ENCODE data around the gene ADAP1. TPM values are rescaled to one million over a fixed set of nuclear protein-coding genes. Genes with fewer than 3 reads are reported as not detected.

ADAP1 gene
- polyA plus RNA-seq, 1 donor (not counting 4 experiments of a cell fraction or from before 2014, with no cell fraction given): 4.3 TPM

- FAIRE-seq (no peak), DNase-seq (ENCODE audit: low read depth, low spot score) (no peak)
- Histone ChIP-seq H3K9me3 (ENCODE audit: control insufficient read depth, low read depth, low read length) (no peaks in the 10 kb centered on the region), H3K4me1 (ENCODE audit: control insufficient read depth, extremely low read depth, insufficient read depth, low read length) (no peaks in the 10 kb centered on the region), H3K36me3 (ENCODE audit: control insufficient read depth in 2 of 2, extremely low read depth in 1 of 2, insufficient read depth in 2 of 2, low read length in 2 of 2) (no peaks in the 10 kb centered on the region), H3K79me2 (ENCODE audit: control insufficient read depth, insufficient read depth, low read length) (no peaks in the 10 kb centered on the region), H3K9ac (ENCODE audit: control insufficient read depth, extremely low read depth, insufficient read depth, low read length) (no peak overlapping the region), H3K4me3 (ENCODE audit: control insufficient read depth in 2 of 3, extremely low read depth in 1 of 3, insufficient read depth in 2 of 3, low read depth in 1 of 3, low read length in 3 of 3) (no peak overlapping the region), H3K9me1 (ENCODE audit: control insufficient read depth, extremely low read depth, insufficient read depth, low read length) (no peaks in the 10 kb centered on the region), H3K27ac (ENCODE audit: control insufficient read depth, insufficient read depth, low read length) (no peak overlapping the region), H4K20me1 (ENCODE audit: control insufficient read depth, extremely low read depth, insufficient read depth, low read length) (no peaks in the 10 kb centered on the region), H3K4me2 (ENCODE audit: control insufficient read depth, extremely low read depth, insufficient read depth, low read depth, low read length) (no peak overlapping the region), H2AFZ (ENCODE audit: control insufficient read depth, low read length) (no peak overlapping the region), H3K27me3 (ENCODE audit: control insufficient read depth, extremely low read depth, insufficient read depth, low read length) (no peaks in the 10 kb centered on the region)
- TF ChIP-seq EZH2 (IDR thresholded peaks at IDR 0.05; ENCODE audit: low read length): no peak
- TF ChIP-seq CTCF (optimal IDR thresholded peaks at IDR 0.05 in 1 of 3, IDR thresholded peaks at IDR 0.05 in 1 of 3, conservative IDR thresholded peaks at IDR 0.05 in 1 of 3; ENCODE audit: extremely low read depth in 1 of 3, insufficient read depth in 2 of 3, low read length in 3 of 3): no peak
- dilution Hi-C loops (cut with MboI; ENCODE audit: extremely low pct_ligation_motif_present, low sequenced_read_pairs): no loop called here
Observed at GRCh38 chr7:932651-932975, 21.9 kb downstream of the ADAP1 start.

- no peak overlapping the region for H2AFZ ChIP-seq (ENCODE audit: control insufficient read depth, low read length)
- no peaks in the 10 kb centered on the region for H4K20me1 ChIP-seq (ENCODE audit: control insufficient read depth, extremely low read depth, insufficient read depth, low read length)
- dilution Hi-C loops (cut with MboI; ENCODE audit: extremely low pct_ligation_motif_present, low sequenced_read_pairs): no loop called here
- no peaks in the 10 kb centered on the region for H3K79me2 ChIP-seq (ENCODE audit: control insufficient read depth, insufficient read depth, low read length)
- no peak overlapping the region for H3K9ac ChIP-seq (ENCODE audit: control insufficient read depth, extremely low read depth, insufficient read depth, low read length)
- H3K36me3 ChIP-seq (ENCODE audit: control insufficient read depth in 2 of 2, extremely low read depth in 1 of 2, insufficient read depth in 2 of 2, low read length in 2 of 2): no peaks in the 10 kb centered on the region
- H3K4me3 ChIP-seq (ENCODE audit: control insufficient read depth in 2 of 3, extremely low read depth in 1 of 3, insufficient read depth in 2 of 3, low read depth in 1 of 3, low read length in 3 of 3): no peak overlapping the region
- H3K27ac ChIP-seq (ENCODE audit: control insufficient read depth, insufficient read depth, low read length): no peak overlapping the region
- H3K9me1 ChIP-seq (ENCODE audit: control insufficient read depth, extremely low read depth, insufficient read depth, low read length): no peaks in the 10 kb centered on the region
- H3K4me2 ChIP-seq (ENCODE audit: control insufficient read depth, extremely low read depth, insufficient read depth, low read depth, low read length): no peak overlapping the region
- H3K27me3 ChIP-seq (ENCODE audit: control insufficient read depth, extremely low read depth, insufficient read depth, low read length): no peaks in the 10 kb centered on the region
- no peaks in the 10 kb centered on the region for H3K4me1 ChIP-seq (ENCODE audit: control insufficient read depth, extremely low read depth, insufficient read depth, low read length)
- no peaks in the 10 kb centered on the region for H3K9me3 ChIP-seq (ENCODE audit: control insufficient read depth, low read depth, low read length)
- TF ChIP-seq CTCF (optimal IDR thresholded peaks at IDR 0.05 in 1 of 3, IDR thresholded peaks at IDR 0.05 in 1 of 3, conservative IDR thresholded peaks at IDR 0.05 in 1 of 3; ENCODE audit: extremely low read depth in 1 of 3, insufficient read depth in 2 of 3, low read length in 3 of 3) (no peak), EZH2 (IDR thresholded peaks at IDR 0.05; ENCODE audit: low read length) (no peak)
- FAIRE-seq: no peak
- no peak for DNase-seq (ENCODE audit: low read depth, low spot score)
Observed at GRCh38 chr7:931871-932650, 22.4 kb downstream of the ADAP1 start.

Measured in keratinocyte (primary cell).